ENCODE data around the gene CRACR2B.

Gene CRACR2B

GRCh38 chr11:853682-854448 lies 26.1 kb downstream of the CRACR2B start:
- POLR2A ChIA-PET, result no interaction called here
- Histone ChIP-seq H3K36me3 (ENCODE audit: control insufficient read depth in 2 of 2, insufficient read depth in 1 of 2, low read length in 2 of 2) (no peaks in the 10 kb centered on the region), H3K9me3 (ENCODE audit: control insufficient read depth, insufficient read depth, low read depth, low read length) (no peaks in the 10 kb centered on the region), H3K27ac (ENCODE audit: extremely low read depth, low read depth, low read length) (no peak overlapping the region), H3K4me1 (ENCODE audit: control insufficient read depth, insufficient read depth, low read length) (0 out of 2 replicates have a peak, but pooled peaks cover 1% of the 10 kb centered on the region), H3K4me3 (ENCODE audit: low read depth, low read length) (no peak overlapping the region)
- TF ChIP-seq ZNF529 (tag by site-specific recombination; IDR thresholded peaks at IDR 0.05; ENCODE audit: insufficient replicate concordance) (peak; percentile 65), ZNF404 (tag by site-specific recombination; IDR thresholded peaks at IDR 0.05) (no peak), ZNF274 (IDR thresholded peaks at IDR 0.05; ENCODE audit: low read length) (no peak), ZNF274 (tag by site-specific recombination; IDR thresholded peaks at IDR 0.05; ENCODE audit: borderline replicate concordance) (no peak), ZNF600 (tag by site-specific recombination; IDR thresholded peaks at IDR 0.05) (peak; percentile 32; the same call in 1 of the 2 replicates), ZNF10 (tag by site-specific recombination; IDR thresholded peaks at IDR 0.05) (peak; percentile 55; the same call in 1 of the 2 replicates), ZFP37 (tag by site-specific recombination; IDR thresholded peaks at IDR 0.05) (no peak)
- TF ChIP-seq, protein P1, sequence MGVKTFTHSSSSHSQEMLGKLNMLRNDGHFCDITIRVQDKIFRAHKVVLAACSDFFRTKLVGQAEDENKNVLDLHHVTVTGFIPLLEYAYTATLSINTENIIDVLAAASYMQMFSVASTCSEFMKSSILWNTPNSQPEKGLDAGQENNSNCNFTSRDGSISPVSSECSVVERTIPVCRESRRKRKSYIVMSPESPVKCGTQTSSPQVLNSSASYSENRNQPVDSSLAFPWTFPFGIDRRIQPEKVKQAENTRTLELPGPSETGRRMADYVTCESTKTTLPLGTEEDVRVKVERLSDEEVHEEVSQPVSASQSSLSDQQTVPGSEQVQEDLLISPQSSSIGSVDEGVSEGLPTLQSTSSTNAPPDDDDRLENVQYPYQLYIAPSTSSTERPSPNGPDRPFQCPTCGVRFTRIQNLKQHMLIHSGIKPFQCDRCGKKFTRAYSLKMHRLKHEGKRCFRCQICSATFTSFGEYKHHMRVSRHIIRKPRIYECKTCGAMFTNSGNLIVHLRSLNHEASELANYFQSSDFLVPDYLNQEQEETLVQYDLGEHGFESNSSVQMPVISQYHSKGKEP (tag by site-specific recombination; IDR thresholded peaks at IDR 0.05), result no peak
- CTCF ChIA-PET, result no interaction called here

DNA sequence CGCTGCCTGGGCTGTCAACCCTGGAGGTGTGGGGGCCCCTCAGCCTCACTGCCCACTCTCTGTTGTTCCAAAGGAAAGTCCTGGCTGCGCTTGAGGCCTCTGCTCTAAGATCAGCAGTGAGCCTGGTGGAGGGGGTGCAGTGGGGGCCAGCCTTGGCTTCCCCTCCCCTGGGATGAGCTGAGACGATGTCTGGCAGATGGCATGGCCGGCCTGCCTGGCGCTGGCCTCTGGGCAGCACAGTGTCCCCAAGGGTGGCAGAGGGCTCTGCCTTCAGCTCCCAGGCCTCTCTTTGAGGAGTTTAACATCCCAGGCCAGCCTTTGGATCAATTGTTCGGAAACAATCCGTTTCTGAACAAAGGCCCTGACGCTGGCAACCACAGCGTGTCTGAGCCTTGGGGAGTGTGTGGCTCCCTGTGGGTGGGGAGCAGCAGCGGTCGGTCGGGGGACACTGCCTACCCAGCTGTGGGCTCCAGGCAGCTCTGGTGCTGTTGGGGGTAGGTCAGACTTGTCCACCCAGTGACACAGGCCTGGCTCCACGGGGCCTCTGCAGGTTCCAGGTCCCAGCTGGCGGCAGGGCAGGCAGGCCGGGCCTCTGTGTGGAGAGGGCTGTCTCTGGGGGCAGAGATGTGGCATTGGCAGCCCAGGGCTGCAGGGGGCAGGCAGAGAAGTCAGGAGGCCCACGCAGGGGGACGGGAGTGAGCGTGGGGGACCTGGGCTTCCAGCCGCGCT lies 27.0 kb downstream of the CRACR2B start:
- TF ChIP-seq WT1 (tag by site-specific recombination; IDR thresholded peaks at IDR 0.05) (no peak), ZNF558 (tag by site-specific recombination; IDR thresholded peaks at IDR 0.05) (no peak), ZNF132 (tag by site-specific recombination; IDR thresholded peaks at IDR 0.05; ENCODE audit: borderline replicate concordance) (no peak), EGR2 (tag by site-specific recombination; IDR thresholded peaks at IDR 0.05; ENCODE audit: low read depth) (peak; percentile 69), ZFHX2 (tag by site-specific recombination; conservative IDR thresholded peaks at IDR 0.05) (peak; percentile 79), ZNF48 (tag by site-specific recombination; IDR thresholded peaks at IDR 0.05) (no peak), SCRT1 (tag by site-specific recombination; IDR thresholded peaks at IDR 0.05; ENCODE audit: borderline replicate concordance) (no peak), ZNF121 (tag by site-specific recombination; IDR thresholded peaks at IDR 0.05) (no peak), GLIS2 (tag by site-specific recombination; IDR thresholded peaks at IDR 0.05) (peak; percentile 25; the same call in 1 of the 2 replicates), ZNF639 (tag by site-specific recombination; IDR thresholded peaks at IDR 0.05) (no peak), ZNF600 (tag by site-specific recombination; IDR thresholded peaks at IDR 0.05) (peak; percentile 44; the same call in 1 of the 2 replicates), ZIC2 (tag by site-specific recombination; IDR thresholded peaks at IDR 0.05) (peak; percentile 70), ZNF548 (tag by site-specific recombination; IDR thresholded peaks at IDR 0.05) (no peak)
- TF ChIP-seq, protein P2, sequence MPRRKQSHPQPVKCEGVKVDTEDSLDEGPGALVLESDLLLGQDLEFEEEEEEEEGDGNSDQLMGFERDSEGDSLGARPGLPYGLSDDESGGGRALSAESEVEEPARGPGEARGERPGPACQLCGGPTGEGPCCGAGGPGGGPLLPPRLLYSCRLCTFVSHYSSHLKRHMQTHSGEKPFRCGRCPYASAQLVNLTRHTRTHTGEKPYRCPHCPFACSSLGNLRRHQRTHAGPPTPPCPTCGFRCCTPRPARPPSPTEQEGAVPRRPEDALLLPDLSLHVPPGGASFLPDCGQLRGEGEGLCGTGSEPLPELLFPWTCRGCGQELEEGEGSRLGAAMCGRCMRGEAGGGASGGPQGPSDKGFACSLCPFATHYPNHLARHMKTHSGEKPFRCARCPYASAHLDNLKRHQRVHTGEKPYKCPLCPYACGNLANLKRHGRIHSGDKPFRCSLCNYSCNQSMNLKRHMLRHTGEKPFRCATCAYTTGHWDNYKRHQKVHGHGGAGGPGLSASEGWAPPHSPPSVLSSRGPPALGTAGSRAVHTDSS (tag by site-specific recombination; IDR thresholded peaks at IDR 0.05), result no peak
- POLR2A ChIA-PET, result interaction anchor here (1.0 kb wide), 1 partner anchor 14 kb away, joined by 3 read pairs; no protein-coding TSS in a partner anchor
- H3K27ac ChIP-seq (ENCODE audit: extremely low read depth, low read depth, low read length), result no peak overlapping the region
- H3K9me3 ChIP-seq (ENCODE audit: control insufficient read depth, insufficient read depth, low read depth, low read length), result no peaks in the 10 kb centered on the region
- CTCF ChIA-PET, result interaction anchor here (0.6 kb wide), 1 partner anchor 1182 kb away, joined by 3 read pairs; no protein-coding TSS in a partner anchor
- H3K4me3 ChIP-seq (ENCODE audit: low read depth, low read length), result no peak overlapping the region
- no peaks in the 10 kb centered on the region for H3K4me1 ChIP-seq (ENCODE audit: control insufficient read depth, insufficient read depth, low read length)
- H3K36me3 ChIP-seq (ENCODE audit: control insufficient read depth in 2 of 2, insufficient read depth in 1 of 2, low read length in 2 of 2), result no peaks in the 10 kb centered on the region

Data from HEK293 (cell line).